GM18858 (cell line): ENCODE measurements around the gene KCNMA1.

ENCODE experiments used
- ATAC-seq: cut with Tn5 transposase; IDR thresholded peaks from one replicate; pipeline ENCODE4 v1.9.1; 2021; ENCODE audit not compliant: unreplicated experiment

KCNMA1 gene

DNA sequence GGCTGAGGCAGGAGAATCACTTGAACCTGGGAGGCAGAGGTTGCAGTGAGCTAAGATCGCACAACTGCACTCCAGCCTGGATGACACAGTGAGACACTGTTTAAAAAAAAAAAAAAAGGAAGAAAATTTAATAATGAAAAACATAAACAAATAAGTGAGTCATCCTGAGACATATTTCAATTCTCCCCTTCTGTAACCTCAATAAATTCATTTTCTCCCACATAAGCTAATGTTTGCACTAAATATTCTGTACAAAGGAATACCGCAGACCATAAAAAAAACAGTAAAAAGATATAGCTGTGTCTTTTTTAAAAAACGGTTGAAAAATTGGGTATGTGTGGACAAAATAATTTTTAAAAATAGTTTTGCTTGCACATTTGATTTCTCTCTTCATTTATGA lies 654.0 kb downstream of the KCNMA1 start:
- no peak for ATAC-seq

DNA sequence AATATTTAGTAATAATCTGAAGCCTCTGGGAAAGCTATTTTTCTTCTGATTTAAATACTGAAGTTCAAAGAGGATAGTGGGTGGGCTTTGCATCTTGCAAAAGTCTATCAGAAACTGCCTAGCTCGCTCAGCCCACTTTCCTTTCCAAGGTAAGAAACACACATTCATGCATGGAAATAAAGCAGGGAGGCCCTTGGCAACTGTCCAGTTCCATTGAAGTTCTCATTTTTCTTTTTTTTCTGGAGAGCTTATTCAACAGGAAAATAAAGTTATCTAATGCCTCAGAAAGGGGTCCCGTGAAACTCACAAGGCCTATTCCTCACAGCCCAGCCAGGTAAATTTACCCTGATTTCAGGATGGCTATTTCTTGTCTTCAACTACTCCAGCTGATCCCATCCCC lies 654.9 kb downstream of the KCNMA1 start:
- ATAC-seq: no peak

DNA sequence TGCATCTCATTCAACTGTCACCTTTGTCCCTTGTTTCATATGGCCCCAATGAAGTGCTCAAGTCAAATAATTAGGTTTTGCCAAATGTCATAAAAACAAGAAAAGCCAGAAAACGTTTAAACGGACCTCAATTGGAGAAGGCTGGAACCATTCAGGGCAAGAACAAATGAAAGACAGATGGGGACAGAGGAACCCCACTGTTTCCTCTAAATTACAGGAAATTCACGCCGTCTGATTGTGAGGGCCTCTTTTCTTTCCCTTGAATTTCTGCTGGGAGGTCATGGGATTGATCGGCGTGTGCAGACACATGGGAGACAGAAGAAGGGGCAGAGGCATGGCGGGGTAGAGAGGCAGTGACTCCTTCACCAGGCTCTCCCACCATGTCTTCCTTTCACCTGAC lies 656.4 kb downstream of the KCNMA1 start:
- ATAC-seq: no peak

DNA sequence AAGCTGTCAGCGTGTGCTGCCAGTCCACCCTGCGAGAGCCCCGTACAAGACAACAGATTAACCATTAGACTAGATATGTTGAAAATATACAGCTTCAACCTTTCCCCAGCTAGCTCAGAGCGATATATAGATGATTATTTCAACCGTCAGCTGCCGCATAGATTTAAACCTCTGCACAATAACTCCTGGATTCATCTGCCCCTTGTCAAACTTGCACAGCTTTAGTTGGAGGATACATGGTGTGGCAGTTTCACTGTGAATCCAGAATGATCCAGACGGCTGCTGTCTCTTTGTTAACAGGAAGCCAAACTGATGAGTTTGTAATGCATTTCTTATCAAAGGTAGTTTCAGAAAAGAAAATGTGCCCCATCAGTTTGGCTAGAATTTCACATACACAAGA lies 659.7 kb downstream of the KCNMA1 start:
- no peak for ATAC-seq

DNA sequence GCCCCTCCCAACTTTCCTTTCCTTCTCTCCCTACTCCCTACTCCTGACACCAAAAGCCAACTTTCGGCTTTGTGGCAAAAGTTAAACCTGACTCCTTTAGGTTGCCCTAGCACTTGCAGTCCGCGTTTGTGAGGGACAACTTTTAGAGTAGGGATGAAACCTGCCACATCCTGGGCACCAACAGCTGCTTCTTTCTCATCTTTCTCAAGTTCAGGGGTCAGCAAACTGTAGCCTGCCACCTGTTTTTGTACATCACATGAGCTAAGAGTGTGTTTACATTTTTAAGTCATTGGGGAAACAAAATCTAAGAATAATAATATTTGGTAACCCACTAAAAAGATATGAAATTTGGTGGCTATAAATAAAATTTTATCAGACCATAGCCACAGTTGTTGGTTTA lies 660.6 kb downstream of the KCNMA1 start:
- ATAC-seq: no peak

DNA sequence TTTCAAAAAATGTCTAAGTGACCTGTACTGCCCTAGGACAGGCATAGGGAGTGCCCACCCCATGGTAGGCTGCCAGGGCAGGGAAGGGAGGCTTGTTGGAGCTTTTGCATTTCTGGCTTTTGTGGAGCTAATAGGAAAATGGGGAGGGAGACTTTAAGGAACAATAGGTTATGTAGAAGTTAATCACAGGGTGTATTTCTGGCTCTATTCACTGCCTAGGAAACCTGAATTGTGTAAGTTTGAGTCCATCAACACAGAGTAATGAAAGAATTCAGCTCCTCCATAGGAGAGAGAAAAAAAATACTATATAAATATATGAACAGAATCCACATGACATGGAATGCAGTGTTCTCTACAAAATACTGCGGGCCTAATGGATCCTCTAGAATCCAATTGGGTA lies 661.5 kb downstream of the KCNMA1 start:
- no peak for ATAC-seq

DNA sequence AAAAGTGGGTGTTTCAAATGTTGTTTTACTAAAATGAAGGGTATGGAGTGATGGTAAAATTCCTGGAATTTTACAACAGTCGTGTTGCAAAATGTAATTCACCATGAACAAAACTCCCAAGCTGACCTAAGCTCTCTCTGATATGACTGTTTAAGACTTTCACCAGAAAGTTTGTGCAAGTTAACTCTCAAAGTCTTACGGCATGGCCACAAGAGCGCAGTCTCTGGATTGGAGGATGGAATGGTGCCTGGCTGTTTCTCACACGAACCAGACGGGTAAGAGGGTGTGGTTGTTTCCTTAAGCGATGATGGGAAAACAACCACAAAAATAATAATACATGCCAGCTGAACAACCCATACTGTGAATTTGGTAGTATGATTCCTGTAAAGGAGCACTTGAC lies 662.5 kb downstream of the KCNMA1 start:
- ATAC-seq: no peak

DNA sequence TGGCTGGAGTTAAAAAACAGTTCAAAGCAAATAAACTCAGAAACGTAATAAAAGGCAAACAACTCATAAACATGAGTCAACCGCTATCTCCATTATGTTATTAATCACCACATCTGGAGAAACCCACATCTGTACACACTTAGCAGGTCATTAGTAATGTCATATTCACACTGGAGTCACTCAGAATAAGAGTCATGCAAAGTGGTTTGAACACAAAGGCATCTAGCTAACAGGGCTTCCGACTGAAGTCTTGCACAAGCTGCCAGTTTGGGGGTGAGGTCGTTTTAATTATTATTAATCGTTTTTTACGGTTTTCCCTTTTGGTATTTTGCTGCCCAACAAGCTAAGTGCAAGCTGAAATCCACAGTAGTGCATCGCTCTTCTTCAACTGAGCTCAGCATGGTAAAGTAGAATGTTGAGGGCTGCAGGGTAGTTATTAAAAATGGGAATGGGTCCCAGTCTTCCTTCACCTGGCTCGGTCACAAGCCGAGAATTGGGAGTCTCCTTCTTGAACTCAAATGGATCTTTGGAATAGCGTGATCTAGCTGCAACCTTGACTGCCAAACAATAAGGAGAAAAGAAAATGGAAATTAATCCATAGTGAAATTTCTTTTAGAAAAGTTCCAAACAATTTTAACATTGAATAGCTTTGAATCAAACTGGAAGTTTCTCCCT lies 663.5 kb downstream of the KCNMA1 start:
- ATAC-seq: no peak

DNA sequence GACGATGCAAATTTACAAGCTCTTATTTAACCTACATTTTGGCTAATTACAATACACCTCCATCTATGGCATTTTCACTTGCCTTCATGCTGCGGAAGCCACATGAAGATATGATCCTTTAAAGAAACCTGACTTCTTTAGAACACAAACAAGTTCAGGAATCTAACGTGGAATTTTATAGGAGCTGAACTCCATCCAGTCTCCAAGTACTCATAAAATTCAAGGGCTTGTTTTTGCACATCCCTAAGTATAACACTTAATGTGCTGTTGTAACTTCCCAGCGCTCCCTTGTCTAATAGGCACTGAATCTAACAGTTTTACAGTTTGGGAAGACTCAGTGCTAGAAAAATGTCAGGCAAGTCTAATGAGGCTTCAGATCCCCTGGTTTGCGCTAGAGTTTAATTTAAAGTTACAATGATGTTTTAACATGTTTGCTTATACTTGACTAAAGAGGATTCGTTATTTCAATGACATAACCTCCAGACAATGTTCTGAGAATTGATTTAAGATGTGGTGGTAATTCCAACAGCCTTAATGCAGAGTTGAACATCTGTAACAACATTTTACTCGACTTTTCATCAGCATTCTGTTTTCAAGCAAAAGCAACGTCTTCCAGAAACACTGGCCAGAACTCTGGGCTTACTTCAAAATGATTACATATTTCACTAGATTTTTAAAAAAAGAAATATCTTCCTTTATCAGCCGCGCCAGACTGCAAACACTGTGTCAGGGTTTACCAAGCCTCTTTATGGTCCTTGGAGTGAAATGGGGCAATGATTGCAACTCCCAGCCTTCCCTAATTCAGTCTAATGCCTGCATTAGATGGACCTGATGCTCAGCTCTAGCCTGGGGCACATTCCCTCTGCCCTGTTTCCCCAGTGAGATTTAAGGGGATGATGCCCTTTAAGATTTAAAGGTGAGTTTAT lies 664.3 kb downstream of the KCNMA1 start:
- no peak for ATAC-seq

DNA sequence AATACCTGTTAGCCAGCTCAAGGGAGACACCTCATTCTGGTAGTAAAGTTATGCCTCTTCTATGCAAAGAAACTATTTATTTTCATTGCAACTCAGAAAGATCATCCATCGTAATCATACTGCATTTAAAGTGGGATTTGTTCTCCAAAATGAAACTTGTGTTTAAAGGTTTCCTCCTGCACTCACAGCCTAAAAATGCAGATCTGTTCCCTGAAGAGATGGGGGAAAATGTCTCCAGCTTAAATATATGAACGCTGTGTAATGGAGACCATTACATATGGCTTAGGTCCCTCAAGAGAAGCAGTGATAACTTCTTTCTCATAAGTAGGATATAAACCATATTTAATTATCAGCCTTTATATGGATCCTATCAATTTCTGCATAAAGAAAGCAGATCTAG lies 665.1 kb downstream of the KCNMA1 start:
- ATAC-seq: no peak

DNA sequence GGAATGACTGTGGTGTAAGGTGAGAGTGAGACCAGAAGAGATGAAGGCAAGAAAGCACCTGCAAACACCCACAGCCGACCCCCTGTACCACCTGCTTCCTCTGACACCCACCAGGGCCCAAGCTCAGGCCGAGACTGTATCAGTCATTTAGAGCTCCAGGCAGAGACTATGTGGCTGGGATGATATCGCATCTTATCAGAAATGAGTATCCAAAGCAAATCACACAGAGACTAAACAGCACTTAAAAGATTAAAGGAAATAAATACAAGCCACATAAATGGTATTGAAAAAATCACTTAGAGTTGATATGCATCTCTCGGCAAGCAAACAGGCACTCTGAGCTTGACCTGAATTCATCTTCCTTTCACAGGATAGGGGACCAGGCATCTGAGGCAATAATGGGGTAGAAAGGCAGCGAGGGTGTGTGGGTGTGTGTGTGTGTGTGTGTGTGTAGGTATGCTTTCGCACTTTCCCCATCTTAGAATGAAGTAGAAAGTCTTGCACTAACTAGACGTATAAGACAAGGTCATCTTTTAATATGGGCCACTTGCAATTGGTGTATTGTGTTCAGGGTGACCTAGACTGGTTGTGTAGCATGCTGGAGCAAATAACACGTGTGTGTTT lies 665.9 kb downstream of the KCNMA1 start:
- no peak for ATAC-seq

DNA sequence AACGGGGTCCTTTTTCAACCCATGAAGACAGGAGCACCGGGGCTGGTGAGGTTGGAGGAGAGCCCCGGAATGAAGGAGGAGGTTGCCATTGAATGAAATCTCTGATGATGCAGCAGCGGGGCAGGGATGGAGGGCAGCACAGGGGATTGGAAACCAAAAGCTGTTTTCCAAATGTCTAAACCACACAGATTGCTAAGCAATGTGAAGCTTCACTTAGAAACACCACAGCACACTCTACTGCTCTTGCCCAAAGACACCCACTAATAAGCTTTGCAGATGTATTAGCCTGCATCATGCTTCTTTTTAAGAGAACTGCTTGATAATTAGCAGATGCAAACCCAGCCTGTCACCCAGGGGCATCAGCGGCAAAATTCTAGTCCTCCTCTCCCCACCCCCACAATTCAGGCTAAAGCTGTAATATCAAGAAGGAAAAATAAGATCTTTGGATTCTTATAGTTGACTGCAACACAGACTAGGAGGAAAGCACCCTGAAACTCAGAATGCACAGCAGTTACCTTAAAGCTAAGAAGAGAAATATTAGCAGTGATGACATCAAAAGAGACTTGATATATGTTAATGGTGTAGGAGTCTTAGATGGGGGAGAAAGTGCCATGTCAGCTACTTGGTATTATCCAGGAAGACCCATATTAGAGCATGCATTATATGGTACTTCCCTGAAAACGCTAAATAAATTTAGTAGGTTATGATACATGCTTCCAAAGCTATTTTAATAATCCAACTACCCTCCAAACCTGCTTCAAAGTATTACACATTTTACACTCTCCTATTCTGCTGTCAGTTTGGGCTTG lies 666.7 kb downstream of the KCNMA1 start:
- ATAC-seq: no peak

DNA sequence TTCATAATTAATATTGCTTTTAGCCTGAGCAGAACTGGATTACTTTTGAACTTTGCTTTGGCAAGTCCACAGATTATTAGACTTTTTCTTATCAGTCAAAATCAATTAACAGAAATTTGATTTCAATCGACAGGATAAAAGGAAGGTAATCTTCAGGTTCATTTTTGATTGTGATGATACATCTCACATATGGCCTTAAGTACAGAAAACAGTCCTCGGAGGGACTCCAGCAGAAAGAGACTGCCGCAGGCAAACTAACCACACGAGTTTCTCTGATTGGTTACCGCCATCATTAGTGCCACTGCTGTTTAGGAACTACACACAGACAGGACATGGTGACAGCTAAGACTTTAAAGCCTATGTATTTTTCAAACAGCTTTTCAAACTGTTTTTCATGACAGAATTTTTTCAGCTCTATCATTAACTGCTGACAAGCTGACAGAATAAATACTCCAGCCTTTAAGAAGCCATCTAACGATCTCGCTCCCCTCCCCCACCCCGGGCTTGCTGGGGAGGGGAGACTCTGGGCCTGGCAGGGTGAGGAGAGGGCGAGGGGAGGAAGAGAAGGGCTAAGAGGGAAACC lies 668.2 kb downstream of the KCNMA1 start:
- ATAC-seq: no peak

DNA sequence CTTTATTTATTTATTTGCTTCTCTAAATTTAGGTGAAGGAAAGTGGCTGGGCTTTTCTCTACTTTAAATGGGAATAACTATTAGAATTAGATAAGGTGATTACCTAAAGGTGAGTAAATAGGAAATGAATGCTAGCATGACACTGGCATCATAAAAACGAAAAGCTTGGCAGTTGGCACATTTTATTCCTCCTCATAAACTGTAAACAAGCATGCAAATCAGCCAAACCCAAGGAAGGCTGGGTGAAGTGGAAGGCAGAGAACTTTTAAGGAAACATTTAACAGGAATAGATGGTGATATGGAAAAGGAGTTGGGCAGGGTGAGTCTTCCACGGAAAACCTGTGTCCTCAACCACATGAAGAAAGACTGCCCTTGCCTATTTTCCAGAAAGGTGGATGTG lies 669.1 kb downstream of the KCNMA1 start:
- no peak for ATAC-seq

DNA sequence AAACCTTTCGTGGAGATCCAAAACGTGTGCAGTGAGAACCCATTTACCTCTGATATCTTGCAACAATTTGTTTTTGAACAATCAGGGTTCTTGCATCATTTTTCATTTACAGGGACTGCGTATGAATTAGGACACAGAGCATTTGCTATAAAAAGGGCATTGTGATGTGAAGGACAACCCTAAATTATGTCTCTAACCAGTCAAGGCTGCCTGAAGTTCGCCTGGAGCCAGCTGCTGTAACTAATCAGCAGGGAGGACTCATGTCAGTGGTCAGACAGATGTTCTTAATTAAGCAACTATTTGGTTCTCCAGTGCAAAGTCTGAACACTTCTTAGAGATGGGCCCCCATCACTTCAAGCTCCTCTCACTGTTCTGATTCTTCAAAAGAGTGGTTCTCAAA lies 674.8 kb downstream of the KCNMA1 start:
- ATAC-seq: no peak

DNA sequence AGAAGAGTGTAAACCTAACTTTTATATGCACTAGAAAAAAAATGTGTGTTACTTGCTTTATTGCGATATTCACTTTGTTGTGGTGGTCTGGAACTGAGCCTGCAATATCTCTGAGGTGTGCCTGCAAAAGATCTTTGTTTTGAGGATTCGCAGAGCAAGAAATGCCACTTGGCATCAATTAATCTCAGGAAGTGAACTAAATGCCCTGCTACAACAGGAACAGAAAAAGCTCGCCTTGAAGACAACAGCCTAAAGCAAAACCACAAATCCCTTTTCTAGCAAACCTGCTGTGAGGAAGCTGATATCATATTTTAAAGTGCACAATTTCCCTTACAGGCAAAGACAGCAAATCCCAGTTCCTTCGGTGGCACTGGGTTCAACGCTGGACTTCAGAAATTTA lies 675.8 kb downstream of the KCNMA1 start:
- ATAC-seq: no peak

DNA sequence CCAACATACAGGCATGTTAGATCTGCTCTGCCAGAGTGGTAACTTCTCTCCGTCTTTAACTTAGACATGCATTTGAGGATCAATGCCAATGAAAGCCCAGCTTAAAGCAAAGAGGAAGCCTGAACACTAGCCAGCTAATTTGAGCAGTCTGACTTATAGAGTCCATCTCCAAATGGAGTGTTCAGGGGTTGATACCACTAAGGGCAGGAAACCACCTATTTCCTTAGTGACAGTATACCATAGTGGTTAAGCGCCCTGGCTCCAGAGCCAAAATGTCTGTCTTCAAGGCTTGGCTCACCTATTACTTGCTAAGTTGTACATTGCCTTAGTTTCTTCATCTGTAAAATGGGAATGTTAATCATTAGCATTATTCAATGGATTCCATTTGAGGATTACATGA lies 678.5 kb downstream of the KCNMA1 start:
- no peak for ATAC-seq

DNA sequence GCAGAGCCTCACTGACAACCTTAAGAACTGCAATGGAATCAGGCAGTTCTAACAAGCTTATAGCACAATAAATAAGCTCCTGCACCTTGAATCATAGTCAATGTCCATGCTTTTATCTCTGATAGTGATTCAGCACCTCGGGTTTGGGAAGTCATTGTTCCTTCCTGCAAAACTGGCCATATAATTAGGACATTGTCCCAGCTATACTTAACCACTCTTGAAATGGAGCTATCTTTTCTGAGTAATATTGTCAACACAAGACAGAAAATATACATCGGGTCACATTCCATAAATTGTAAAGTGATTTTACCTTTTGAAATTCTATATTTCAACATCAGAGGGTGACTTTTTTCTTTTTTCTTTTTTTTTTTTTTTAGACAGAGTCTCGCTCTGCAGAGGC lies 682.8 kb downstream of the KCNMA1 start:
- ATAC-seq: no peak

DNA sequence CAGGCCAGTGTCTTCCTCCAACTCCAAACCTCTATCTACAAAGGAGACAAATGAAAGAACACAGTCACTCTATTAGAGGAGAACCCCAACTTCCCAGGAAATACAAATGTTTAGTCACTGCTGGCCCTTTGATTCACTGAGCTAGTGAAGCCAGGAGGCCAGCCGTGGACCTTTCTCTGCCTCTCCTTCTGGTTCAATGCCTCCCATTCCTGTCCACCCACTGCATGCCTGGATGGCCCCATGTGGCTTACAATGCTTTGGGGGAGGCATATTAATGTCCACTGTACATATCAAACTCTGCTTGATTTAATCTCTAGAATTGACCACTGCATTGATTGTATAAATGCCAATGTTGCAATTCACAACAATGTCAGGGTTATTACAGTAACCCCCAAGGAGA lies 687.3 kb downstream of the KCNMA1 start:
- ATAC-seq: no peak

DNA sequence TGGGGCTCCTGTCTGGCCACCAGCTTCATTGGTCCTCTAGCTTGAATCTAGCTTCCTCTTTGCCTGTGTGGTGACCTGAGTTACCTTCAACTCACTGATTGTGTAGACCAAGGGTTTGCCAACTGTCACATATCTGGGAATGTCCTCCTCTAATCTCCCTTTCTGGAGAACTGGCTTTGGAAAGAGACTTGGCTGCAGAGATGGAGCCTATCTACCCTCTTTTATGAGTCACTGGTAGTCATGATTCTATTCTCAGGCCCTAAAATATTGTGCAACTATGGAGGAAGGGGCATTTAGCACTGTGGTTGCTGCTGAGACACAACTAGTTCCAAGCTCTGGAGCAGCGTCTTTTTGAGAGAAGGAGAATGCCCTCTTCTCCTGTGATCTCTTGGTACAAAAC lies 691.3 kb downstream of the KCNMA1 start:
- ATAC-seq: no peak

DNA sequence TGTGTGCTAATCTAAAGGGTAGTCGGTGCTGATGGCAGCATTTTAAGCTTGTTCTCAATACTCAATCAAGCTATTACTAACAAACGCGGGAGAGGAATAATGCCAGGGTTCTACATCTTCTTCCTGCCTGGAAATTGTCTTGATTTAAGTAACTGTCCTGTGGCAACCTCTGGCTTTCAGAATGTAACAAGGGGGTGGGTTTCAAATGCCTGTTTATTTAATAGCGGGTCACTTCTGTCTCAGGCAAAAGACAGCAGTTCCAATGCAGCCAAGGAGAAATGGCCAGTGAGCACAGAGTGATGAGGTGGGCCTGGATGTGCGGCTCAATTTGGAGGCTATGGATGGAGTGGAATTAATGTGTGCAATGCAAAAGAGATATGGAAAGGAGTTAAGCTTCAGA lies 692.4 kb downstream of the KCNMA1 start:
- ATAC-seq: no peak
